K562 (cell line): ENCODE measurements around the gene PITPNM1. TPM values are rescaled to one million over a fixed set of nuclear protein-coding genes. Genes with fewer than 3 reads are reported as not detected.
A peak's percentile ranks its signal among the peaks of the same experiment; 100 is the strongest.

Experiments
- ATF6 ChIP-seq: sonication (generic); formaldehyde crosslinking; IDR thresholded peaks from 2 replicates; pipeline ENCODE4 v1.4.0; 2020; ENCODE audit warnings: mild to moderate bottlenecking, missing genetic modification reagents
- BHLHE40 ChIP-seq: IDR thresholded peaks from 2 replicates; pipeline ENCODE4 v1.6.1; 2011; ENCODE audit warnings: low read length, improper control_type of control experiment
- CREM ChIP-seq: IDR thresholded peaks from 2 replicates; pipeline ENCODE4 v1.6.1; 2014; ENCODE audit warnings: antibody characterized with exemption, low read depth
- CTCFL ChIP-seq: IDR thresholded peaks from 2 replicates; pipeline ENCODE4 v1.6.1; 2011; ENCODE audit warnings: borderline replicate concordance, low read depth, mild to moderate bottlenecking, moderate library complexity, low read length; ENCODE audit not compliant: insufficient read depth, poor library complexity, severe bottlenecking
- DPF2 ChIP-seq: fragments of 450-650 bp; IDR thresholded peaks from 2 replicates; pipeline ENCODE4 v1.6.1; 2016
- ETV1 ChIP-seq: fragments of 450-650 bp; conservative IDR thresholded peaks from 2 replicates; pipeline ENCODE4 v1.6.1; 2016; ENCODE audit warnings: missing genetic modification characterization, control low read depth, low read depth, missing compliant biosample characterization
- GABPB1 ChIP-seq: sonication (generic); formaldehyde crosslinking; IDR thresholded peaks from 2 replicates; pipeline ENCODE4 v1.8.0; 2022; ENCODE audit warnings: mild to moderate bottlenecking, missing genetic modification reagents
- MEIS2 ChIP-seq: fragments of 450-650 bp; IDR thresholded peaks from 2 replicates; pipeline ENCODE4 v1.6.1; 2014; ENCODE audit warnings: mild to moderate bottlenecking; ENCODE audit not compliant: partially characterized antibody
- NCOA1 ChIP-seq: fragments of 450-650 bp; IDR thresholded peaks from 2 replicates; pipeline ENCODE4 v1.6.1; 2016; ENCODE audit warnings: low read depth
- NCOA2 ChIP-seq, 2 experiments: fragments of 450-650 bp; IDR thresholded peaks; 2 replicates each; pipeline ENCODE4 v1.6.1; 2018; ENCODE audit warnings: mild to moderate bottlenecking in 2 of 2, moderate library complexity in 1 of 2; ENCODE audit not compliant: partially characterized antibody in 2 of 2
- SNRNP70 ChIP-seq: fragments of 200-400 bp; formaldehyde crosslinking; optimal IDR thresholded peaks from 2 replicates; pipeline ENCODE3; 2017; ENCODE audit warnings: low read depth, low read length
- SUPT5H ChIP-seq: fragments of 450-650 bp; IDR thresholded peaks from 2 replicates; pipeline ENCODE4 v1.6.1; 2016
- ZFX ChIP-seq: sonication (generic); formaldehyde crosslinking; IDR thresholded peaks from 2 replicates; pipeline ENCODE4 v1.8.0; 2022; ENCODE audit warnings: mild to moderate bottlenecking, missing genetic modification reagents, moderate library complexity
- ZNF318 ChIP-seq, 2 experiments: fragments of 450-650 bp; IDR thresholded peaks; 2 replicates each; pipeline ENCODE4 v1.6.1; 2016; ENCODE audit warnings: mild to moderate bottlenecking in 2 of 2, borderline replicate concordance in 1 of 2, low read depth in 1 of 2, moderate library complexity in 1 of 2
- ZNF766 ChIP-seq: fragments of 200-800 bp; sonication (Bioruptor generic); conservative IDR thresholded peaks from 2 replicates; pipeline ENCODE4 v1.6.1; 2016; ENCODE audit warnings: missing genetic modification characterization, missing compliant biosample characterization
- polyA plus RNA-seq, 8 experiments: library from polyadenylated mRNA; depleted of rRNA in 4 of 8; stranded (reverse) in 5 of 8; unstranded in 3 of 8; fragments of >200 nt; fragmentation: Nextera tagmentation in 2 of 8; fragmentation: Illumina TruSeq in 1 of 8; extraction: Ambion mirVana in 2 of 8; extraction: Trizol in 1 of 8; gene quantifications; 2 replicates each; pipeline versions ENCODE4 v1.2.1 to v1.2.3, GENCODE V29; 2011 to 2014; ENCODE audit warnings: inconsistent platforms in 1 of 8, missing spikeins in 1 of 8
- total RNA-seq, 7 experiments: library from RNA; depleted of rRNA in 6 of 7; stranded (reverse); fragments of >200 nt in 6 of 7; fragmentation: Illumina TruSeq in 2 of 7; extraction: Trizol in 2 of 7; gene quantifications; 2 replicates each; pipeline versions ENCODE4 v1.2.1 to v1.2.3, GENCODE V29; 2011 to 2021; ENCODE audit warnings: low replicate concordance in 1 of 7

The PITPNM1 gene
- total and polyA plus RNA-seq, 9 of the 15 experiments (the other 6 are each of a cell fraction or from before 2014, with no cell fraction given): 0.11 to 53.7 (median 16.0) TPM

- TF ChIP-seq CTCFL: peak; percentile 3
- TF ChIP-seq SUPT5H: peak; percentile 74
- peak; percentile 83 for TF ChIP-seq ZFX (CRISPR knock-in tag)
- TF ChIP-seq CREM: peak; percentile 99
- no peak for TF ChIP-seq NCOA2 (IDR thresholded peaks at IDR 0.05; ENCODE audit: partially characterized antibody in 2 of 2)
- TF ChIP-seq ETV1: no peak
- TF ChIP-seq ZNF766 (CRISPR knock-in tag): no peak
- peak; percentile 85; the same call in 1 of the 2 replicates for TF ChIP-seq ATF6 (CRISPR knock-in tag)
- no peak for TF ChIP-seq NCOA1
- TF ChIP-seq BHLHE40: 0 out of 2 replicates have a peak, but pooled peaks have one; percentile 13
- TF ChIP-seq MEIS2: peak; percentile 88
- TF ChIP-seq ZNF318 (IDR thresholded peaks at IDR 0.05; ENCODE audit: borderline replicate concordance in 1 of 2, low read depth in 1 of 2): no peak
- 0 out of 2 replicates have a peak, but pooled peaks have one; percentile 9 for TF ChIP-seq DPF2
- peak; percentile 81 for TF ChIP-seq GABPB1 (CRISPR knock-in tag)
- no peak for TF ChIP-seq SNRNP70
Measured at GRCh38 chr11:67508486-67509121, 3.4 kb upstream of the PITPNM1 start (continued).
